Neural crest cell (in vitro differentiated cells): ENCODE results near the gene CDR2. TPM values are rescaled to one million over a fixed set of nuclear protein-coding genes. Genes with fewer than 3 reads are reported as not detected.
A peak's percentile ranks its signal among the peaks of the same experiment; 100 is the strongest.

Experiments
- DNase-seq: peaks from one replicate; pipeline ENCODE4 v3.0.0; 2021; ENCODE audit warnings: low read depth, mixed read lengths, low spot score
- H3K27ac Mint-ChIP-seq: one replicate; pipeline ENCODE4 v1.8.0; 2021; ENCODE audit warnings: mild to moderate bottlenecking, mixed read lengths; ENCODE audit not compliant: unreplicated experiment
- H3K27me3 Mint-ChIP-seq: 2 replicates; pipeline ENCODE4 v1.8.0; 2021; ENCODE audit warnings: low read depth, mild to moderate bottlenecking, mixed read lengths
- H3K36me3 Mint-ChIP-seq: 2 replicates; pipeline ENCODE4 v1.8.0; 2021; ENCODE audit warnings: low read depth, mild to moderate bottlenecking, mixed read lengths
- H3K4me1 Mint-ChIP-seq: 2 replicates; pipeline ENCODE4 v1.8.0; 2021; ENCODE audit warnings: mixed read lengths
- H3K4me3 Mint-ChIP-seq: one replicate; pipeline ENCODE4 v1.8.0; 2021; ENCODE audit warnings: mild to moderate bottlenecking, mixed read lengths
- H3K9me3 Mint-ChIP-seq: 2 replicates; pipeline ENCODE4 v1.8.0; 2021; ENCODE audit warnings: mixed read lengths
- total RNA-seq: library from RNA; stranded (reverse); gene quantifications from 2 replicates; pipeline ENCODE4 v1.2.1, GENCODE V29; 2021
- TF ChIP-seq, protein P1 (sequence below): fragments of 200-600 bp; sonication (generic); conservative IDR thresholded peaks from 2 replicates; pipeline ENCODE4 v1.5.0; 2021; ENCODE audit warnings: antibody characterized with exemption, mild to moderate bottlenecking

Gene CDR2
- total RNA-seq, 1 donor from 2014 or later = 16.1 TPM

DNA sequence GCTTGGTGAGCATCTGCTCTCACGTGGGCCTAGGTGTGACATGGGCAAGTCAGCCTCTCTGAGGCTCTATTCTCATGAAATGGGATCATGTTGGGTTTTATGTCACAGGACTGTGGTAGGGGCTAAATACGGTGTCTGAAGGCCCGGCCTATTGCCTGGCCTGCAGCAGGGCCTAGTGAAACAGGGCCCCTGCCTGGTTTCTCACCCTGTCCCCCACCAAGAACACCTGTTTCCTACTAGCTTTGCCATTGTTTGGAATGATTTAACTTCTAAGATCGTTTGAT, 48.1 kb downstream of the CDR2 start:
- TF ChIP-seq, protein P1, sequence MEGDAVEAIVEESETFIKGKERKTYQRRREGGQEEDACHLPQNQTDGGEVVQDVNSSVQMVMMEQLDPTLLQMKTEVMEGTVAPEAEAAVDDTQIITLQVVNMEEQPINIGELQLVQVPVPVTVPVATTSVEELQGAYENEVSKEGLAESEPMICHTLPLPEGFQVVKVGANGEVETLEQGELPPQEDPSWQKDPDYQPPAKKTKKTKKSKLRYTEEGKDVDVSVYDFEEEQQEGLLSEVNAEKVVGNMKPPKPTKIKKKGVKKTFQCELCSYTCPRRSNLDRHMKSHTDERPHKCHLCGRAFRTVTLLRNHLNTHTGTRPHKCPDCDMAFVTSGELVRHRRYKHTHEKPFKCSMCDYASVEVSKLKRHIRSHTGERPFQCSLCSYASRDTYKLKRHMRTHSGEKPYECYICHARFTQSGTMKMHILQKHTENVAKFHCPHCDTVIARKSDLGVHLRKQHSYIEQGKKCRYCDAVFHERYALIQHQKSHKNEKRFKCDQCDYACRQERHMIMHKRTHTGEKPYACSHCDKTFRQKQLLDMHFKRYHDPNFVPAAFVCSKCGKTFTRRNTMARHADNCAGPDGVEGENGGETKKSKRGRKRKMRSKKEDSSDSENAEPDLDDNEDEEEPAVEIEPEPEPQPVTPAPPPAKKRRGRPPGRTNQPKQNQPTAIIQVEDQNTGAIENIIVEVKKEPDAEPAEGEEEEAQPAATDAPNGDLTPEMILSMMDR = no peak

DNA sequence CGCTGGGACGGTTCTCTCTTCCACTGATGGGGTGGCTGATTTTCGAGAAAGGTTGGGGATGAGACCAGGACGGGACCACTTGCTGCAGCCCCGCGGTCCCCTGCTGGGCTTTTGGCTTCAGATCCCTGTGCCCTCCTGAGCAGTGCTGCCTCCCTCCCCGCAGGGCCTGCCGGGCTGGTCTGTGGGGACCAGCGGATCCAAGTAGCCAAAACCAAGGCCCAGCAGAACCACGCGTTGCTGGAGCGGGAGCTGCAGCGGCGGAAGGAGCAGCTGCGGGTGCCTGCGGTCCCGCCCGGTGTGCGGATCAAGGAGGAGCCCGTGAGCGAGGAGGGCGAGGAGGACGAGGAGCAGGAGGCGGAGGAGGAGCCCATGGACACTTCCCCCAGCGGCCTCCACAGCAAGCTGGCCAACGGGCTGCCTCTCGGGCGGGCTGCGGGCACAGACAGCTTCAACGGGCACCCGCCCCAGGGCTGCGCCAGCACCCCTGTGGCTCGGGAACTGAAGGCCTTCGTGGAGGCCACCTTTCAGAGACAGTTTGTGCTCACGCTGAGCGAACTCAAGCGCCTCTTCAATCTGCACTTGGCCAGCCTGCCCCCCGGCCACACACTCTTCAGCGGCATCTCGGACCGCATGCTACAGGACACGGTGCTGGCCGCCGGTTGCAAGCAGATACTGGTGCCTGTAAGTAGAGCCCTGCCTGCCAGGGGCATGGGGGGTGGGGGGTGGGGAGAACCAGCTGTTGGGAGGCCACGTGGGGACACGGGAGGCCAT, 48.6 kb downstream of the CDR2 start:
- Mint-ChIP-seq H3K9me3 (no peaks in the 10 kb centered on the region), H3K4me1 (no peaks in the 10 kb centered on the region), H3K27ac (no peak overlapping the region), H3K27me3 (no peaks in the 10 kb centered on the region), H3K4me3 (no peak overlapping the region), H3K36me3 (peaks cover 6% of the 10 kb centered on the region)
- TF ChIP-seq, protein P1 = no peak
- DNase-seq = no peak

More for the DNA sequence above, 48.1 kb downstream of the CDR2 start:
- no peaks in the 10 kb centered on the region for H3K4me1 Mint-ChIP-seq
- H3K9me3 Mint-ChIP-seq = no peaks in the 10 kb centered on the region
- H3K36me3 Mint-ChIP-seq = peaks cover 7% of the 10 kb centered on the region
- H3K27ac Mint-ChIP-seq = no peak overlapping the region
- H3K4me3 Mint-ChIP-seq = no peak overlapping the region
- DNase-seq = no peak
- no peaks in the 10 kb centered on the region for H3K27me3 Mint-ChIP-seq

DNA sequence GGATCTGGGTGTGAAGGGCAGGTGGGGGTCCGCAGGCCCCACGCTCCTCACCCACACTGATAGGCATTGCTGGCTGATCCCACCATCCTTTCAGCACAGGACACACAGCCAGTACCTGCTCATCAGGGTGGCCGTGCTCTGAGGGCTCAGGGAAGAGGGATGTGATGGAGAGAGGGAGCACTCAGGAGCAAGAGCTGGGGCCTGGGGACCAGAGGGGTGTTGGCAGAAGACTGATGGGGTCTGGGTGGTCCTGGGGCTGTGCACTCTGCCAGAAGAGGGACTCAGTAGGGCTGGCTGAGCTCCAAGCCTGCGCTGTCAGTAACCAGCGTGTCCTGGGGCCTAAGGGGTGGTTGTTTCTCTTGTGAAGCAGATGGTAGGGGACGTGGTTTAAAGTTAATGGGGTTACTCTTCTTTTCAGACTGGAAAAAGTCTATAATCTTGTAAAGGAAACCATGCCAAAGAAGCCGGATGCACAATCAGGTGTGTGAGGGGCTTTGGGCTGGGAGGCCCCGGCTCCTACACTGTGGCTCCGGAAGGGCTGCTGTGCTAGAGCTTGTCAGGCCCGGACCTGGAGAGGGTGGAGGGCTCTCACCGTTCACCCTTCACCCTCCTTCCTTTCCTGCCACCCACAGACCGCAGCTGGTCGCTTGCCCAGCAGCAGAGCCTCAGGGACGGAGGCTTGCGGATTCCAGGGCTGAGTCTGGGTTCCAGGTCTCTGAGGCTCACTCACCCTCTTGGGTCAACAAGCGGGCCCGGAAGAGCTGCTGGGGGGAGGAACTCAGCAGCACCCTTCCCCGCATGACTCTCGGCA, 49.4 kb downstream of the CDR2 start:
- H3K36me3 Mint-ChIP-seq = no peaks in the 10 kb centered on the region
- H3K4me1 Mint-ChIP-seq = no peaks in the 10 kb centered on the region
- DNase-seq = no peak
- no peaks in the 10 kb centered on the region for H3K27me3 Mint-ChIP-seq
- TF ChIP-seq, protein P1 = no peak
- H3K9me3 Mint-ChIP-seq = no peaks in the 10 kb centered on the region
- peak overlapping the region; percentile 27 for H3K27ac Mint-ChIP-seq
- H3K4me3 Mint-ChIP-seq = no peak overlapping the region

DNA sequence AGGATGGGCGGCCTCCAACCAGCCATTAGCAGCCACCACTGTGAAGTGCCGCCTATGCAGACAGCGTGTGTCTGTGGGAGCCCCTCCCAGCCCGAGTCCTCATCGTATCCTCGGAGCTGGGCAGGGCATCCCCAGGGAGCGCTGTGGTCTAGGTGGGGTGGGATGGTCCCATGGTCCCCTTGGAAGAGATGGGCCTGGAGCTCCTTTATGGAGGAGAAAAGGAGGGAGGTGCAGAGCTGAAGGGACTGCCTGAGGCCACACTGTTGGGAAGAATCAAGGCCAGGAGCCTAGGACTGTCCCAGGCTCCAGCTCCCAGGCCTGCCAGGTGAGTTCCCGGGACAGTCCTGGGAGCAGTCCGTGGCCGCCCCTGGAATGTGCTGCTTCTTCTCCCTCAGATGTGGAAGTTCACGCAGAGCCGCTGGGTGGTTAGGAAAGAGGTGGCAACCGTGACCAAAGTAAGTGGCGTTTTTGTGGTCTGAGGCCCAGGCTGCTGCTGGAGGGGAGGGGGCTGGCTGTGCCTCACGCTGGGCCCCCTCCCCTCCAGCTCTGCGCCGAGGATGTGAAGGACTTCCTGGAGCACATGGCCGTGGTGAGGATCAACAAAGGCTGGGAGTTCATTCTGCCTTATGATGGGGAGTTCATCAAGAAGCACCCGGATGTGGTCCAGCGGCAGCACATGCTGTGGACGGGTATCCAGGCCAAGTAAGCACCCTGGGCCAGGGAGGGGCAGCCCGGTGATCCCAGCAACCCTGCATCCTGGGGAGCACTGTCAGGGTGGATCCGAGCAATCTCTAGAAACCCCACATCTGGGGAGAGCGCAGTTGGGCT, 50.2 kb downstream of the CDR2 start:
- Mint-ChIP-seq H3K27ac (no peak overlapping the region), H3K4me1 (no peaks in the 10 kb centered on the region), H3K36me3 (no peaks in the 10 kb centered on the region), H3K4me3 (no peak overlapping the region), H3K27me3 (no peaks in the 10 kb centered on the region), H3K9me3 (no peaks in the 10 kb centered on the region)
- no peak for DNase-seq
- TF ChIP-seq, protein P1 = no peak

DNA sequence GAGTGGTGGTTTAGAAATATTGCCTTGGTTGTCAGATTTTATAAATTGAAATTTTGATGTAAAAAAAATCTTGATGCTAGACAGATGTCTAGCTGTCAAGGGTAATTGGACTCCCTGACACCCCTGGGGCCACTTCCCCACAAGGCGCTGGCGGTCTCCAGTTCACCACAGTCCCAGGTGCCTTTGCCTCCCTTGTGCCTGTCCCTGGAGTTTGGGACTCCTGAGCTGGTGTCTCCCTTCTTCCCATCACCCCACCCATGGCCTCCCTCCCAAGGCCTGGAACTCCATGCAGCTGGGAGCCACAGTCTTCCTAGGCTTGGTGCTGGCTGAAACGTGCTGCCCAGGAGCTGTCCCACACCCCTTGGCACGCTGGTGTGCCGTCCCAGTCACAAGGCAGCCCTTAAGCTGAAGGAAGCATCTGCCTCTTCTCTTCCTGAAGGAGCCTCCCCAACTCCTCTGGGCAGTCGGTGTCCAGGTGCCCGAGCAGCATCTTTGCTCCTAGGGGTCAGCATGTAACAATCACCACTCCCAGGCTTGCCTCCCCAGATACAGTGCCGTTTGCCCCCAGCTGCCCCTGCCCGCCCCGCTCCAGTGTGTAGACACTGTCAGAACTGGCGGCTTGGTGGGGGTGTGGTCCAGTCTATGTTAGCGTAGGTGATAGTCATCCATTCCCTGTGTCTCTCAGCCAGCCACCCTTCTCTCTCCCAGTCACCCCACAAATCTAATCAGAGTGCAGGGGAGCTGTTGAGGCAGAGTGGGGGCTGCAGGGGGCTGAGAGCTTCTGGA, 51.1 kb downstream of the CDR2 start:
- Mint-ChIP-seq H3K27ac (no peak overlapping the region), H3K27me3 (no peaks in the 10 kb centered on the region), H3K36me3 (no peaks in the 10 kb centered on the region), H3K4me1 (no peaks in the 10 kb centered on the region), H3K4me3 (no peak overlapping the region), H3K9me3 (no peaks in the 10 kb centered on the region)
- DNase-seq = no peak
- TF ChIP-seq, protein P1 = no peak
